GM21515 (cell line): ENCODE results near the gene LARP1B.
"Not testable (repeated sequence)": the region's sequence is repeated elsewhere in the genome, so short reads cannot be mapped to it uniquely, and the experiment has no call there.

ENCODE experiments used
- ATAC-seq: cut with Tn5 transposase; IDR thresholded peaks from one replicate; pipeline ENCODE4 v1.9.1; 2021; ENCODE audit not compliant: unreplicated experiment

Gene LARP1B

DNA sequence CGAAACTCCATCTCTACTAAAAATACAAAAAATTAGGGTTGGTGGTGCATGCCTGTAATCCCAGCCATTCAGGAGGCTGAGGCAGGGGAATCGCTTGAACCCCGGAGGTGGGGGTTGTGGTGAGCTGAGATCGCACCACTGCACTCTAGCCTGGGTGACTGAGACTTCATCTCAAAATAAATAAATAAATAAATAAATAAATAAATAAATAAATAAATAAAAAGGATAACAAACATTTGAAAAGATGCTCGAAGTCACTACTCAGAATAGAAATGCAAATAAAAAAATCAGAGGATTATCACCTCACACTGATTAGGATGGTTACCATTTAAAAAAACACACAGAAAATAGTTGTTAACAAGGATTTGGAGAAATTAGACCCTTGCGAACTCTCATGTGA is 73.8 kb downstream of the LARP1B start:
- no peak for ATAC-seq

DNA sequence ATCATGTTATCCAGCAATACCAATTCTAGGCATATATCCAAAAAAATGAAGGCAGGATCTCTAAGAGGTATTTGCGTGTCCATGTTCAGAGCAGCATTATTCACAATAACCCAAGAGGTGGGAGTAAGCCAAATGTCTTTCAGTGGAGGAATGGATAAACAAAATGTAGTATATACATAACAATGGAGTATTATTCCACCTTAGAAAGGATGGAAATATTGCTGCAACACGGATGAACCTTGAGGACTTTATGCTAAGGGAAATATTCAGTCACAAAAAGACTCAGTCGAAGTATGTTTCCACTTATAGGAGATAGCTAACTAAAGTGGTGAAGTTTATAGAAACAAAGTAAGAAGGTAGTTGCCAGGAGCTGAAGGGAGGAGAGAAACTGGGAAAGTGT is 74.3 kb downstream of the LARP1B start:
- no peak for ATAC-seq

DNA sequence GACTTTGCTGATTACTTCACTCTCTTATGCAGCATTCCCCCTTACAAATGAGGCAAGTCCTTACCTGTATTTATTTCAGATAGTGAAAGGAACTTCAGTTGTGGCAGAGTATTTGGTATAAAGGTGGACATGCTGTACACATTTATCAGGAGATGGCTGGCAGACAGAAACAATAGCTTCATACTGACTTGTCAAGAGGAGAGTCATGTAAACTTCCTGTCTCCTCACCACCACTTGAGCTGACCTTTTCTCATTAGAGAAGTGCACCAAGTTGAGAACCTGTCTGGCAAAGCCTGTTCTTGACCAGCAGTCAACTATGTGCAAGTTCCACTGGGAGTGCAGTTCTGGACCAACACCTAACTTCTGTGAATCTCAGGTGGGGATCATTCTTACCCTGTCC is 80.8 kb downstream of the LARP1B start:
- ATAC-seq: no peak

DNA sequence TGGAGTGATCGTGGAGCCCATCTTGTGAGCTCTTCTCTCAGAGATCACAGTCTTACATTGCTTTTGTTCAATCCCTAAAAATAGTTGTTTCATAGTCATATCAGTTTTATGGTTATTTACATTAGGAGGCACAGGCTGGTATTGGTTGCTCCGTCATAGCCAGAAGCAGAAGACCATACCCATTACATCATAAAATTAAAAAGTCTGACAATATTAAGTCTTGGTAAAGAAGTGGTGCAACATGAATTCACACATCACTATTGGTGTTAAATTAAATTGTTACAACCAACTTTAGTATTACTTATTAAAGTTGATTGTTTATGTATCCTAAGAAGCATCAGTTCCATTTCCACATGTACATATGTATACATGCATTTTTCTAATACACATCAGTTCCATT is 84.6 kb downstream of the LARP1B start:
- no peak for ATAC-seq

DNA sequence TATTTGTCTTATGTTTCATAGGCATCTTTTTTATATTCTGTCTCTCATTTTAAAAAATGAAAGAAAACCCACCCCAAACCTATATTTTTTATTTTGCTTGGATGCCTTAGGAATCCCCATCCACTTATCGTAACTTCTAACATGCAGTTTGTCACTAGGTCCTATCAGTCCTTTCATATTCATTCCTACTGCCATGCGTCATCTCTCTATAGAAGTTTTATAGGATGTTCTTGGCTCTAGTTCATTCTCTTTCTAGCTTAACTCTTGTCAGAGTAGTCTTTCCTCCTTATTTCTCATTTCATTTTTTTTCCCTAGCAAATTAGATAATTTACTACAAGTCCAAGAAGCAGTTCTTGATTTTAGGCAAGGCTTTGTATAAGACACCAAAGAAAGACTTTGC is 92.7 kb downstream of the LARP1B start:
- no peak for ATAC-seq

DNA sequence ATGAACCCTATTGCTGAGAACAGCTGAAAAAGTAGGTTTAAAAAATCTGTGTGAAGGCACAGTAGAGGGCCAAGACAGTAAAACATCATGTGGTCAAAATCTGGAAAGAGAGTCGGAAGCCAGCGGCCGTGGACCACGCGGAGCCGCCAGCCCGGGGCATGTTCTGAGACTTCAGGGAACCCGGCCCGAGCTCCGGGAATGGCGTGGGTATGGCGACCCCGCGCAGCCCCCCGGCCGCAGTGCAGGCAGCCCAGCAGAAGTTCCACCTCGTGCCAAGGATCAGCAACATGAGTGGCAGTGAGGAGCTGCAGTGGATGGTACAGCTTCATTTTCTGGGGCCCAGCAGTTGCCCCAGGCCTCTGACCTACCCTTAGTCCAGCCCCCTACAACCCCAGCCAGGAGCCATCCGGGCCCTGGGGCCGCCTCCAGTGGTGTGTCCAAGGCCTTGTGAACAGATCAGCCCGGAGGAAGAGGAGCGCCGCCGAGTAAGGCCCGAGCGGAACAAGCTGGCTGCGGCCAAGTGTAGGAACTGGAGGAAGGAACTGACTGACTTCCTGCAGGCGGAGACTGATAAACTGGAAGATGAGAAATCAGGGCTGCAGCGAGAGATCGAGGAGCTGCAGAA is 94.2 kb downstream of the LARP1B start:
- no peak for ATAC-seq

DNA sequence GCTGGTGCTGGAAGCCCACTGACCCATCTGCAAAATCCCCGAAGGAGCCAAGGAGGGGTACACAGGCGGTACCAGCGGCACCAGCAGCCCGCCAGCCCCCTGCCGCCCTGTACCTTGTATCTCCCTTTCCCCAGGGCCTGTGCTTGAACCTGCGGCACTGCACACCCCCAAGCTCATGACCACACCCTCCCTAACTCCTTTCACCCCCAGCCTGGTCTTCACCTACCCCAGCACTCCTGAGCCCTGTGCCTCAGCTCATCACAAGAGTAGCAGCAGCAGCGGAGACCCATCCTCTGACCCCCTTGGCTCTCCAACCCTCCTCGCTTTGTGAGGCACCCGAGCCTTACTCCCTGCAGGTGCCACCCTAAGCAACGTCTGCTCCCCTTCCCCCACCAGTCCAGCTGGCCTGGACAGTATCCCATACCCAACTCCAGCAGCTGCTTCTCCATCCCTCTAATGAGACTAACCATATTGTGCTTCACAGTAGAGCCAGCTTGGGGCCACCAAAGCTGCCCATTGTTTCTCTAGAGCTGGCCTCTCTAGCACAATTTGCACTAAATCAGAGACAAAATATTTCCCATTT is 94.9 kb downstream of the LARP1B start:
- no peak for ATAC-seq

DNA sequence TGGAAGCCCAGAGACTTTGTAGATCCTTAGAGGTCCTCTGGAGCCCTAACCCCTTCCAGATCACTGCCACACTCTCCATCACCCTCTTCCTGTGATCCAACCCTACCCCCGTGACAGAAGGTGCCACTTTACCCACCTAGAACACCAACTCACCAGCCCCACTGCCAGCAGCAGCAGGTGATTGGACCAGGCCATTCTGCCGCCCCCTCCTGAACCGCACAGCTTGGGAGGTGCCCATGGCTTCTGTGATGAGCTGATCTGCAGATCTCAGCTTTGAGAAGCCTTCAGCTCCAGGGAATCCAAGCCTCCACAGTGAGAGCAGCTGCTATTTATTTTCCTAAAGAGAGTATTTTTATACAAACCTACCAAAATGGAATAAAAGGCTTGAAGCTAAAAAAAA is 95.4 kb downstream of the LARP1B start:
- ATAC-seq: not testable (repeated sequence)

DNA sequence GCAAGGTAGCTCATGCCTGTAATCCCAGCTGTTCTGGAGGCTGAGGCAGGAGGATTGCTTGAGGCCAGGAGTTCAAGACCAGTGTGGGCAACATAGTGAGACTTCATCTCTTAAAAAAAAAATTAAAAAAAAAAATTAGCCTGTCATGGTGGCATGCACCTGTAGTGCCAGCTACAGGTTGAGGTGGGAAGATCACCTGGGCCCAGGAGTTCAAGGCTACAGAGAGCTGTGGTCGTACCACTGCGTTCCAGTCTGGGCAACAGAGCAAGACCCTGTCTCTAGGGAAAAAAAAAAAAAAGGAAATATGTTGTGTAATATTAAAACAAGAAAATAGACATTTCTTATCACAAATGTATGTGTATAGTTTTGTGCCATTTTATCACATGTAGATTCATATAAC is 97.8 kb downstream of the LARP1B start:
- no peak for ATAC-seq

DNA sequence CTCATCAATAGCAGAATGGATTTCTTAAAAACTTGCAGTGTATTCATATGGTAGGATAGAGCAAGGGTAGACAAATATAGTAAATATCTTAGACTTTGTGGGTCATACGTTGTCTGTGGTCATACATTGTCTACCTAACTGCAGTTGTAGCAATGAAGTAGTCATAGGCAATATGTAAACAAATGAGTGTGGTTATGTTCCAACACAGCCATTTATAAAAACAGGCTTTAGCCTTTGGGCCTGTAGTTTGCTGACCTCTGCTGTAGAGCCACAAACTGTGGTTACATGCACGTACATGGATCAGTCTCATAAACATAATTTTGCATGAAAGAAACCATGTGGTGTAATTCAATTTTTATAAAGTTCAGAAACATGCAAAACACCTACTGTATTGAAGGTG is 98.9 kb downstream of the LARP1B start:
- no peak for ATAC-seq

DNA sequence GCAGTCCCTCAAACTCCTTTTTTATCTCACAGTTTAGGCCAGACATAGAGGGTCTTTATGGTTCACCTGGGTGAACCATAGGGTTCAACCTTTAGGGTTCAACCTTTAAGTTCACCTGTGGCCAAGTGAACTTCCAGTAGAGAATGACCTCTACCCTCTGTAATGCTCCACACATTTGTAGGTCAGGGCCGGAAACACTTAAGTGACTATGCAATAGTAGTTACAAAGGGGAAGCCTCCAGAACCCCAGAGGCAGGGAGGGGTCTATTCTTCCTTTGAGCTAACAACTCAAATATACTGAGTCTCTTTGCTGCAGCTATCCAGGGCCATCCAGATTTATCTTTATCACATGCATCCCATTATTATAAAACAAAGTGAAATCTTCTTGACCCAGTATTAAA is 100.0 kb downstream of the LARP1B start:
- no peak for ATAC-seq

DNA sequence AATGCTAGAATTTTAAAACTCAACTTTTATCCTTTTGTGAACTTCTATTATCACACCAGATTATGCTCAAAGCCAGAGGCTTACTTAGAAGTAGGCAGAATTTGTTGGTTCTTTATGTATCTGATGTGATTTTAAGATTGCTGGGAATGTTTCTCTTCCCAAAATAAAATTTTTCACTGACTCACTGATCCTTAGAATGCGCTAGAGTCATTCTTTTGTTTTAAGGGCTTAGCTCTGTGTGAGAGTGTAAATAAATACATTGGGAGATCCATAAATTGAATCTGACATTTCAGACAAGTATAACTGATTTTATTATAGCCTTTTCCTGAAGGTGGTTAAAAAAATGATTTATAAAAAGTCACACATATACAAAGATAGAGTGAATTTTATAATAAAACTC is 101.3 kb downstream of the LARP1B start:
- ATAC-seq: no peak

DNA sequence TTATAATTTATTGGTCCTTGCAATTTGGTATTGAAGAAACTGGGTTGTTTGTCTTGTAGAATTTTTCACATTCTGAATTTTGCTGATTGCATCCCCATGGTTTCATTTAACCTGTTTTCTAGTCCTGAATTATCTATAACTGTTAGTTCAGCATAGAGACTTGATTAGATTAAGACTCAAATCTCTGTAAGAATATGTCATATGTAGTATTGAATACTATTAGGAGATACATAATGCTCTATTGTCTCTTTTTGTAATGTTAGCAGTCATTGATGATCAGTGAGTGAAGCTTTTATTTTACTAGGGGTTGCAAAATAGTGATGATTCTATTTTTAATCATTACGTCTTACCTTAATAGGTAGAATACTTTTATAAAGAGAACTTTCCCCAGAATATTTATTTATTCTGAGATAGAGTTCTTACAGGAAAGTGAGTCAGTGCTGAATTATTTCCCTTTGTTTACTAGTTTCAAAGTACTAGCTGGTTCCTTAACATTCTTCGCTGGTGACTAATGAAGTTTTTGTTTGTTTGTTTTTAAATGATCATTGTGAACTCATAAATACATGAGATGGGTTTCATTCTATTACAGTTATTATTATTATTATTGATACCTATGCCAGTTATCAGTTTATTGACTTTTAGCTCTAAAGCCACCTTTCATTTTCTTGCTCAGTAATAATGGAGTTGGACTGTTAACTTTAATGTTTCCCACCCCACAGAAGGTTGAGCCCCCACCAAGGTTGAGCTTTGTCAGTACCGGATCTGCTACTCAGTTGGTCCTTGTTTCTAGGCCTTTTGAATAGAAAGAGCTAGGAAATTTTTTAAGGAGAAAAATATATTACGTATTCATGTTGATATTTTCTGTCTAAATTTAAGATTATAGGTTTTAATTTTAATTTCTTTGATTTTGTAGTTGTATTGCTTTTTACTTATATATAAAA is 102.3 kb downstream of the LARP1B start:
- ATAC-seq: no peak

DNA sequence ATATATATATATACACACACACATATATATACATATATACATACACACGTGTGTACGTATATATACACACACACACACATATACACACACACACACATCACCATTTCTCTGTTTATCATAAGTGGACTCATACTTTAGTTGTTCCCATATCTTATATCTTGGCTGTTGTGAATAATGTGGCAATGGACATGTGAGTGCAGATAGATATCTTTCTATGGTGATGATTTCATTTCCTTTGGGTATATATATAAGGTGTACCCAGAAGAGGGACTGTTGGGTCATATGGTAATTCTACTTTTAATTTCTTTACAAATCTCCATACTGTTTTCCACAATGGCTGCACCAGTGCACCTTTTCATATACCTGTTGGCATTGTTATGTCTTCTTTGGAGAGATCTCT is 105.9 kb downstream of the LARP1B start:
- no peak for ATAC-seq

DNA sequence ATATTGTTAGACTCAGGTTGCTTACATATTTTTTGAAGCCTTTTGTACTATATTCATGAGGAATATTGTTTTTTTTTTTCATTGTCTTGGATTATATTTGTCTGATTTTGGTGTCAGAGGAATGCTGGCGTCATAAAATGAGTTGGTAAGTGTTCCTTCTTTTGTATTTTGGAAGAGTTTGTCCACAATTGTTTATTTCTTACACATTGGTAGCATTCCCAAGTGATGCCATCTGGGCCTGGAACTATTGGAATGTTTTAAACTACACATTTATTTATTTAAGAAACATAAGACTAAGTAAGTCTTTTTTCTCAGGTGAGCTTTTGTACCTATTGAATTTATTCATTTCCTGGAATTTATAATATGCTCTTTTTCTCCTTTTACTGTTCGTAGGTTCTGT is 107.6 kb downstream of the LARP1B start:
- no peak for ATAC-seq

DNA sequence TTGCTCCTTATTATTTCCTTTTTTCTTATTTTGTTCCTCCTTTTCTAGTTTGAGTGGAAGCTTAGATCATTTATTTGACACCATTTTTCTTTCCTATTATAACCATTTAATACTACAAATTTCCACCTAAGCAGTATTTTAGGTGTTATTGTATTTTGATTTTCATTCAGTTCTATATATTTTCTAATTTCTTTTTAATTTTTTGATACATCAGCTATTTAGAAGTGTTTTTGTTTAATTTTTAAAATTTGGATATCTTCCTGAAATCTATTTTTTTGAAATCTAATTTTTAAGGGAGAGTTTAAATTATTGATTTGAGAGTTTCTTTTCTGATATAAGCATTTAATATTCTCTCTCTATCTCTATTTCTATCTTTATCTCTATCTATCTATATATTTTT is 108.1 kb downstream of the LARP1B start:
- ATAC-seq: no peak

DNA sequence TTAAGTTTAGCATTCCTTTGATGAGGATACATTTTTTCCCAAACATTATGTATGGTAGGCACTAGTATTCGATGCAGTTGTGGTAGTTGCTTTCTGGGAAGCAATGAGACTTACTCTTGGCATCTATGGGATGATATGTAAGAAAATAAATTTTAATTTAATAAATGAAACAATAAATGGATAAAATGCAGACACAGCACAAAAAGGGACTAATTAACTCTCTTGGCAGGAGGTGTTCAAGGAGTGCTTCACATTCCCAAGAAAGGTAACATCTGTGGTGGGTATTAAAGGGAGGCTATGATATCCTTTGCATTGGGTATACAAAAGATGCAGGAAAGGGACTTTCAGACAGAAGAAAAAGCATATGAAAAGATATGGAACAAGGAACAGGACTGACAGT is 115.5 kb downstream of the LARP1B start:
- no peak for ATAC-seq

DNA sequence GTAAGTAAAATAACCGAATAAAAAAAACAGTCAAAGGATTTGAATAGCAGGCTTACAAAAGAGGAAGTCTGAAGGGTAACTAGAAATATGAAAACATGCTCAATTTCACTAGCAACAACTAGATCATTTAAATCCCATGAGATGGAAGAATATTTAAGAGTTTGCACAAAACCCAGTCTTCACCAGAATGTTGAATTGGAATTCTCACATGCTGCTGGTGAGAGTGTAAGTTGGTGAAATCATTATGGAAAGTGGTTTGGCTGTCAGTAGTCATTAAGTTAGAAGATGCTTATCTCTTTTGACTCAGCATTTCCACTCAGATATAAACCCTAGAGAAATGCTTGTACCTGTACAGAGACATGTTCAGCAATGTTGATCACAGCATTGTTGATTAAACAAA is 116.4 kb downstream of the LARP1B start:
- ATAC-seq: no peak

DNA sequence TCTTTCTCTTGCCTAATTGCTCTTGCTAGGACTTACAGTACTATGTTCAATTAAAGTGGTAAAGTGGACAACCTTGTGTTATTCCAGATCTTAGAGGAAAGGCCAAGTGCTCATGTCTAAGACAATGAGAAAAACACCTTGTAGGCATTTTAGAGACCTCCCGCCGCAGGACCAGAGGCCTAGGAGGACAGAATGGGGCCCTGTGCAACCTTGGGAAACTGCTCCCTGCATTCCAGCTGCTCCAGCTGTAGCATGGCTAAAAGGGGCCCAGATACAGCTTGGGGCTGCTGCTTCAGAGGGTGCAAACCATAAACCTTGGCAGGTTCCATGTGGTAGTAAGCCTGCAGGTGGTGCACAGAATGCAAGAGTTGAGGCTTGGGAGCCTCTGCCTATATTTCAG is 125.5 kb downstream of the LARP1B start:
- no peak for ATAC-seq

DNA sequence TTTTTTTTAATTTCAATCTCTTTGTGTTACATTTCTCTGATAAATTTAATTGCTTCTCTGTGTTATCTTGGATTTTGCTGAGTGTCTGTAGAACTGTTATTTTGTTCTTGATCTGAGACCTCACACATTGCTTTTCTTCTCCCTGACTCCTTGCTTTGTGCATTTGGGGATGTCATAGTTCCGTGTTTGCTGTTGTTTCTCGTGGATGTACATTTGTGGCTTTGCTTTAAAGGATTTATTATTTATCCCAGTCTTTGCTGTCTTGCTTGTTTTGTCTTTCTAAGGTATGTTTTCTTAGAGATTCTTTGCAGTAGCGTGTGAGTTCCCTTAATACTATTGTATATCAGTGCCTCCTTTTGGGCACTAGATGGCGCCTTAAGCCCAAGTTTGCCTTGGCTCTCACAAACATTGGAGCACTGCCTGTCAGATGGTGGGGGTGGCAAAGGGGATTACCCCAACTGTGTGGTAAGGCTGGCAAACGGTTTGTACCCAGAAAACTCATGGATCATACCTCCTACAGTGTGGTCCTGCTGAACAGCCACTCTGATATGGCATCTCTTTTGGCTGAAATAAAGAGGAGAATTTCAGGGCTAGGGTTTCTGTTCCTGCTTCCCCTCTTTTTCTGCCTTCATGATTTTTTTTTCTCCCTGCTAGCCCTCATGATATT is 130.1 kb downstream of the LARP1B start:
- peak; percentile 98 for ATAC-seq
